Mammary epithelial cell (primary cell): ENCODE measurements around the gene USPL1.

ENCODE experiments used
- EZH2 ChIP-seq: IDR thresholded peaks from 2 replicates; pipeline ENCODE4 v1.6.1; 2012; ENCODE audit warnings: low read length, inconsistent platforms, borderline replicate concordance
- TF ChIP-seq, protein P1 (sequence below), 2 donors: IDR thresholded peaks in 1 of 2; conservative IDR thresholded peaks in 1 of 2; 2 replicates each; pipeline ENCODE4 v1.5.1; 2011 to 2012; ENCODE audit warnings: inconsistent platforms in 2 of 2, low read length in 2 of 2, mild to moderate bottlenecking in 2 of 2, control low read depth in 1 of 2, low read depth in 1 of 2; ENCODE audit not compliant: insufficient read depth in 1 of 2; ENCODE audit errors: extremely low read depth in 1 of 2

DNA sequence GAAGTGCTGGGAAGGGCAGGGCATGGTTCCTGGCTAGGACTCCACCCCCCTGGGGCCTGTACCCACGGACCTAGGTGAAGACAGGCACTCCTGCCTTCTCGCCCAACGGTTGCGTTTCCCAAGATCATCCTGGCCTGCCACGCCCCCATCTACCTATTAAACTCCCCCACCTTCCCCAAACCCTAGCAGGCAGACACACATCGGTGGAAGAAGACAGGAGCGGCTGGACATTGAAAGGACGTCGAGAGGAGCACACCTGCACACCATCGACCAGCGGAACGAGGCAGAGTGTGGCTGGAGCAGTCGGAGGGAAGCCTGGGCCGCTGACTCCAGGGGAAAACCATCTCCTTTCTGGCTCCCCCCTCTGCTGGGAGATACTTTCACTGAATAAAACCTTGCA is 72.0 kb downstream of the USPL1 start:
- TF ChIP-seq, protein P1, sequence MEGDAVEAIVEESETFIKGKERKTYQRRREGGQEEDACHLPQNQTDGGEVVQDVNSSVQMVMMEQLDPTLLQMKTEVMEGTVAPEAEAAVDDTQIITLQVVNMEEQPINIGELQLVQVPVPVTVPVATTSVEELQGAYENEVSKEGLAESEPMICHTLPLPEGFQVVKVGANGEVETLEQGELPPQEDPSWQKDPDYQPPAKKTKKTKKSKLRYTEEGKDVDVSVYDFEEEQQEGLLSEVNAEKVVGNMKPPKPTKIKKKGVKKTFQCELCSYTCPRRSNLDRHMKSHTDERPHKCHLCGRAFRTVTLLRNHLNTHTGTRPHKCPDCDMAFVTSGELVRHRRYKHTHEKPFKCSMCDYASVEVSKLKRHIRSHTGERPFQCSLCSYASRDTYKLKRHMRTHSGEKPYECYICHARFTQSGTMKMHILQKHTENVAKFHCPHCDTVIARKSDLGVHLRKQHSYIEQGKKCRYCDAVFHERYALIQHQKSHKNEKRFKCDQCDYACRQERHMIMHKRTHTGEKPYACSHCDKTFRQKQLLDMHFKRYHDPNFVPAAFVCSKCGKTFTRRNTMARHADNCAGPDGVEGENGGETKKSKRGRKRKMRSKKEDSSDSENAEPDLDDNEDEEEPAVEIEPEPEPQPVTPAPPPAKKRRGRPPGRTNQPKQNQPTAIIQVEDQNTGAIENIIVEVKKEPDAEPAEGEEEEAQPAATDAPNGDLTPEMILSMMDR (conservative IDR thresholded peaks at IDR 0.05 in 1 of 2, IDR thresholded peaks at IDR 0.05 in 1 of 2; ENCODE audit: extremely low read depth in 1 of 2, insufficient read depth in 1 of 2, low read depth in 1 of 2, low read length in 2 of 2) = no peak
- TF ChIP-seq EZH2 = no peak
